Activated naive CD8-positive, alpha-beta T cell treated with anti-CD3 and anti-CD28 coated beads, Interleukin-2, amount 50 U/mL, for 16 hours (primary cell): Measurements from ENCODE around the gene SERTAD2.

Source experiments
- DNase-seq: peaks from one replicate; pipeline ENCODE4 v3.0.0-alpha.2; 2020; ENCODE audit warnings: low read depth, low spot score

SERTAD2 gene

GRCh38 chr2:64629329-64629781 is 24.4 kb downstream of the SERTAD2 start:
- DNase-seq, result no peak

GRCh38 chr2:64627860-64628841 is 25.6 kb downstream of the SERTAD2 start:
- no peak for DNase-seq

- DNase-seq, result no peak
Measured at GRCh38 chr2:64626963-64627760, 26.6 kb downstream of the SERTAD2 start.

GRCh38 chr2:64626146-64626809 is 27.4 kb downstream of the SERTAD2 start:
- DNase-seq, result no peak

- no peak for DNase-seq
Measured at GRCh38 chr2:64625299-64626145, 28.2 kb downstream of the SERTAD2 start.

GRCh38 chr2:64624862-64625261 is 28.9 kb downstream of the SERTAD2 start:
- no peak for DNase-seq

GRCh38 chr2:64624108-64624610 is 29.6 kb downstream of the SERTAD2 start:
- DNase-seq, result no peak

GRCh38 chr2:64623242-64623850 is 30.4 kb downstream of the SERTAD2 start:
- no peak for DNase-seq

- DNase-seq, result no peak
Measured at GRCh38 chr2:64622443-64623241, 31.1 kb downstream of the SERTAD2 start.

- DNase-seq, result no peak
Measured at GRCh38 chr2:64620661-64621060, 33.1 kb downstream of the SERTAD2 start.

GRCh38 chr2:64617631-64618151 is 36.0 kb downstream of the SERTAD2 start:
- DNase-seq, result no peak

- no peak for DNase-seq
Measured at GRCh38 chr2:64615844-64616536, 37.7 kb downstream of the SERTAD2 start.

- no peak for DNase-seq
Measured at GRCh38 chr2:64615192-64615763, 38.4 kb downstream of the SERTAD2 start.

- DNase-seq, result no peak
Measured at GRCh38 chr2:64613276-64613675, 40.4 kb downstream of the SERTAD2 start.

GRCh38 chr2:64612575-64613195 is 41.0 kb downstream of the SERTAD2 start:
- no peak for DNase-seq

GRCh38 chr2:64610316-64610855 is 43.3 kb downstream of the SERTAD2 start:
- no peak for DNase-seq

GRCh38 chr2:64609942-64610281 is 43.8 kb downstream of the SERTAD2 start:
- no peak for DNase-seq
